GM19238 (cell line): Measurements from ENCODE around the gene RAB11FIP4.

Experiments used
- DNase-seq: peaks from one replicate; pipeline ENCODE4 v3.0.0; 2011; ENCODE audit warnings: low spot score; ENCODE audit not compliant: insufficient read length

The RAB11FIP4 gene

GRCh38 chr17:31484821-31485220, 93.3 kb downstream of the RAB11FIP4 start:
- DNase-seq, result no peak

- no peak for DNase-seq
Measured at GRCh38 chr17:31486351-31487062, 95.0 kb downstream of the RAB11FIP4 start.

GRCh38 chr17:31487063-31487647, 95.7 kb downstream of the RAB11FIP4 start:
- no peak for DNase-seq

GRCh38 chr17:31487648-31488263, 96.3 kb downstream of the RAB11FIP4 start:
- peak; percentile 95 for DNase-seq

GRCh38 chr17:31488264-31488981, 96.9 kb downstream of the RAB11FIP4 start:
- DNase-seq, result no peak

GRCh38 chr17:31488982-31489294, 97.5 kb downstream of the RAB11FIP4 start:
- no peak for DNase-seq

- DNase-seq, result no peak
Measured at GRCh38 chr17:31489295-31490018, 98.0 kb downstream of the RAB11FIP4 start.

- DNase-seq, result no peak
Measured at GRCh38 chr17:31490019-31490650, 98.7 kb downstream of the RAB11FIP4 start.

GRCh38 chr17:31490671-31491375, 99.3 kb downstream of the RAB11FIP4 start:
- DNase-seq, result no peak

- peak; percentile 60 for DNase-seq
Measured at GRCh38 chr17:31491376-31492131, 100.1 kb downstream of the RAB11FIP4 start.

- no peak for DNase-seq
Measured at GRCh38 chr17:31492206-31492605, 100.7 kb downstream of the RAB11FIP4 start.

GRCh38 chr17:31492880-31493655, 101.6 kb downstream of the RAB11FIP4 start:
- peak; percentile 36 for DNase-seq

GRCh38 chr17:31493656-31494155, 102.2 kb downstream of the RAB11FIP4 start:
- DNase-seq, result no peak

- peak; percentile 35 for DNase-seq
Measured at GRCh38 chr17:31494259-31495021, 103.0 kb downstream of the RAB11FIP4 start.

- no peak for DNase-seq
Measured at GRCh38 chr17:31495022-31495885, 103.8 kb downstream of the RAB11FIP4 start.

- DNase-seq, result no peak
Measured at GRCh38 chr17:31496097-31496496, 104.6 kb downstream of the RAB11FIP4 start.

- no peak for DNase-seq
Measured at GRCh38 chr17:31496601-31497000, 105.1 kb downstream of the RAB11FIP4 start.
